KOPT-K1 (cell line): Measurements from ENCODE around the gene USP17L30.
"Not testable (repeated sequence)": the region's sequence is repeated elsewhere in the genome, so short reads cannot be mapped to it uniquely, and the experiment has no call there.

Experiments
- H3K27ac ChIP-seq: fragments of 200-600 bp; sonication (generic); 2 replicates; pipeline ENCODE4 v1.5.1; 2016; ENCODE audit warnings: antibody characterized with exemption, mild to moderate bottlenecking, low read depth, low read length; ENCODE audit not compliant: poor library complexity, severe bottlenecking
- H3K36me3 ChIP-seq: fragments of 200-600 bp; sonication (generic); 2 replicates; pipeline ENCODE4 v1.5.1; 2017; ENCODE audit warnings: antibody characterized with exemption, mild to moderate bottlenecking, low read length, moderate library complexity; ENCODE audit not compliant: insufficient read depth
- H3K9me3 ChIP-seq: fragments of 200-600 bp; sonication (generic); 2 replicates; pipeline ENCODE4 v1.5.1; 2017; ENCODE audit warnings: antibody characterized with exemption, low read length, mild to moderate bottlenecking; ENCODE audit not compliant: insufficient read depth, poor library complexity, severe bottlenecking

The USP17L30 gene, protein sequence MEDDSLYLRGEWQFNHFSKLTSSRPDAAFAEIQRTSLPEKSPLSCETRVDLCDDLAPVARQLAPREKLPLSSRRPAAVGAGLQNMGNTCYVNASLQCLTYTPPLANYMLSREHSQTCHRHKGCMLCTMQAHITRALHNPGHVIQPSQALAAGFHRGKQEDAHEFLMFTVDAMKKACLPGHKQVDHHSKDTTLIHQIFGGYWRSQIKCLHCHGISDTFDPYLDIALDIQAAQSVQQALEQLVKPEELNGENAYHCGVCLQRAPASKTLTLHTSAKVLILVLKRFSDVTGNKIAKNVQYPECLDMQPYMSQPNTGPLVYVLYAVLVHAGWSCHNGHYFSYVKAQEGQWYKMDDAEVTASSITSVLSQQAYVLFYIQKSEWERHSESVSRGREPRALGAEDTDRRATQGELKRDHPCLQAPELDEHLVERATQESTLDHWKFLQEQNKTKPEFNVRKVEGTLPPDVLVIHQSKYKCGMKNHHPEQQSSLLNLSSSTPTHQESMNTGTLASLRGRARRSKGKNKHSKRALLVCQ

GRCh38 chr4:9362829-9363228 lies at the start of gene USP17L30:
Gene USP17L30, plus strand, starts transcription at chr4:9363129. Its CDS starts 0 bp downstream, at chr4:9363129.
- not testable (repeated sequence) for H3K9me3 ChIP-seq, H3K36me3 ChIP-seq, H3K27ac ChIP-seq

DNA sequence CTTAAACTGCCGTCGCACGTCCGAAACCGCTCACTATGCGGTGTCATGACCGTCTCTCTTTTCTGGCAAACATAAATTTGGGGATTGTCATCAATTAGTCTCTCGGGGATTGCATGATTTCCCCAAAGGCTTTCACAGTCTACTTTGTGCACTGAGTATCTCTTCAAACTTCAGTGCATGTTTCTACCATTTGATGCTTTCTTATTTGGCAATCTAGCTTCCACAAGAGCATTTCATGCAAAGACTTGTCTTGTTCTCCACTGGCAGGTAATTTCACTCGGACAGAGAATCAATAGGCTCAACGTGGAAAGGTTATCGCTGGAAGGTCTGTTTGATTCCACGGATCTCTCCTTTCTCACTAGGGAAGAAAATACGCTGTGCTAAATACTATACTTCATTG lies 38.7 kb upstream of the USP17L30 start:
- not testable (repeated sequence) for H3K36me3 ChIP-seq

DNA sequence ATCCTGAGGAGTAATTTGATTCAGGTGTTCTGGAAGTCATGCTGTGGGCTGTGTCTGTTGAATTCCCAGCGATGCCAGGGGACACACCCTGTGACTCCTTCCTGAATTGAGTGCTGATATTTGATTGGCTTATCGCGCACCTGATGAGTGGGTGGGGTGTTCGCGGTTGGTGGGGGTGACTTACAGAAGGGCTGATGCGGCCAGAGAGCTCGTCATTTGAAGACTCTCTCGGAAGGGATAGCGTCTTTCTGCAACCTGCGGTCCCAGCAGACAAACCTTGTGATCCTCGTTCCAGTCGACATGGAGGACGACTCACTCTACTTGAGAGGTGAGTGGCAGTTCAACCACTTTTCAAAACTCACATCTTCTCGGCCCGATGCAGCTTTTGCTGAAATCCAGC lies 38.1 kb upstream of the USP17L30 start, which contains the start of gene USP17L24:
Gene USP17L24, plus strand, starts transcription at position 301 of the 400 bp plus-strand sequence. Its CDS starts 0 bp downstream, at position 301.
- H3K9me3 ChIP-seq, H3K27ac ChIP-seq, H3K36me3 ChIP-seq: not testable (repeated sequence)

More for the DNA sequence above, 38.7 kb upstream of the USP17L30 start:
- H3K27ac ChIP-seq, H3K9me3 ChIP-seq: not testable (repeated sequence)

DNA sequence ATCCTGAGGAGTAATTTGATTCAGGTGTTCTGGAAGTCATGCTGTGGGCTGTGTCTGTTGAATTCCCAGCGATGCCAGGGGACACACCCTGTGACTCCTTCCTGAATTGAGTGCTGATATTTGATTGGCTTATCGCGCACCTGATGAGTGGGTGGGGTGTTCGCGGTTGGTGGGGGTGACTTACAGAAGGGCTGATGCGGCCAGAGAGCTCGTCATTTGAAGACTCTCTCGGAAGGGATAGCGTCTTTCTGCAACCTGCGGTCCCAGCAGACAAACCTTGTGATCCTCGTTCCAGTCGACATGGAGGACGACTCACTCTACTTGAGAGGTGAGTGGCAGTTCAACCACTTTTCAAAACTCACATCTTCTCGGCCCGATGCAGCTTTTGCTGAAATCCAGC lies 33.3 kb upstream of the USP17L30 start, which contains the start of gene USP17L25:
Gene USP17L25, plus strand, starts transcription at position 301 of the 400 bp plus-strand sequence. Its CDS starts 0 bp downstream, at position 301.
- not testable (repeated sequence) for H3K9me3 ChIP-seq, H3K27ac ChIP-seq, H3K36me3 ChIP-seq

DNA sequence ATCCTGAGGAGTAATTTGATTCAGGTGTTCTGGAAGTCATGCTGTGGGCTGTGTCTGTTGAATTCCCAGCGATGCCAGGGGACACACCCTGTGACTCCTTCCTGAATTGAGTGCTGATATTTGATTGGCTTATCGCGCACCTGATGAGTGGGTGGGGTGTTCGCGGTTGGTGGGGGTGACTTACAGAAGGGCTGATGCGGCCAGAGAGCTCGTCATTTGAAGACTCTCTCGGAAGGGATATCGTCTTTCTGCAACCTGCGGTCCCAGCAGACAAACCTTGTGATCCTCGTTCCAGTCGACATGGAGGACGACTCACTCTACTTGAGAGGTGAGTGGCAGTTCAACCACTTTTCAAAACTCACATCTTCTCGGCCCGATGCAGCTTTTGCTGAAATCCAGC lies 28.6 kb upstream of the USP17L30 start, which contains the start of gene USP17L26:
Gene USP17L26, plus strand, starts transcription at position 301 of the 400 bp plus-strand sequence. Its CDS starts 0 bp downstream, at position 301.
- not testable (repeated sequence) for H3K36me3 ChIP-seq, H3K9me3 ChIP-seq, H3K27ac ChIP-seq

GRCh38 chr4:9339103-9339502 lies 23.8 kb upstream of the USP17L30 start, which contains the start of gene USP17L5:
Gene USP17L5, plus strand, starts transcription at chr4:9339403. Its CDS starts 0 bp downstream, at chr4:9339403.
- H3K27ac ChIP-seq, H3K9me3 ChIP-seq, H3K36me3 ChIP-seq: not testable (repeated sequence)

DNA sequence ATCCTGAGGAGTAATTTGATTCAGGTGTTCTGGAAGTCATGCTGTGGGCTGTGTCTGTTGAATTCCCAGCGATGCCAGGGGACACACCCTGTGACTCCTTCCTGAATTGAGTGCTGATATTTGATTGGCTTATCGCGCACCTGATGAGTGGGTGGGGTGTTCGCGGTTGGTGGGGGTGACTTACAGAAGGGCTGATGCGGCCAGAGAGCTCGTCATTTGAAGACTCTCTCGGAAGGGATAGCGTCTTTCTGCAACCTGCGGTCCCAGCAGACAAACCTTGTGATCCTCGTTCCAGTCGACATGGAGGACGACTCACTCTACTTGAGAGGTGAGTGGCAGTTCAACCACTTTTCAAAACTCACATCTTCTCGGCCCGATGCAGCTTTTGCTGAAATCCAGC lies 19.1 kb upstream of the USP17L30 start, which contains the start of gene USP17L27:
Gene USP17L27, plus strand, starts transcription at position 301 of the 400 bp plus-strand sequence. Its CDS starts 0 bp downstream, at position 301.
- not testable (repeated sequence) for H3K36me3 ChIP-seq, H3K27ac ChIP-seq, H3K9me3 ChIP-seq

GRCh38 chr4:9348593-9348992 lies 14.3 kb upstream of the USP17L30 start, which contains the start of gene USP17L28:
Gene USP17L28, plus strand, starts transcription at chr4:9348893. Its CDS starts 0 bp downstream, at chr4:9348893.
- H3K9me3 ChIP-seq, H3K36me3 ChIP-seq, H3K27ac ChIP-seq: not testable (repeated sequence)

GRCh38 chr4:9350866-9351265 lies 12.1 kb upstream of the USP17L30 start:
- H3K9me3 ChIP-seq, H3K27ac ChIP-seq, H3K36me3 ChIP-seq: not testable (repeated sequence)

- not testable (repeated sequence) for H3K27ac ChIP-seq, H3K36me3 ChIP-seq, H3K9me3 ChIP-seq
Observed at GRCh38 chr4:9353338-9353737, 9.6 kb upstream of the USP17L30 start, which contains the start of gene USP17L29. Gene USP17L29, plus strand, starts transcription at chr4:9353638. Its CDS starts 0 bp downstream, at chr4:9353638.

DNA sequence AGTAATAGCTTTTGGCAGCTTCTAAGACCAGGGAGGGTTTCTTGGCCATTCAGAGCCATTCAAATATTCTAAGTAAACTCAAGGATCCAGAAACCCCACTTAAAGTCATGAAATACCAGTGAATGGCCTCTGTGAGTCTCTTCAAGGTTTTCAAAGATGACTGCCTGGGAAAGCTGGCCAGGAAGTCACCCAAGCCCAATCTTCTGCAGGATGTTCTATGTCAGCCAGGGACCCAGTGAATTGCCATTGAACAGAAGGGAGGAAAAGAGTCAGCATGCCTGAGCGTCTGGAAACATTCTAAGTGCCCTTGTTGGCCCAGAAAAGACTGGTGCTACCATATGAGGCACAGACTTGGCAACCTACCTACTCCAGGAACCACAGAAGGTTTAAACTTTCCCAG lies 17.0 kb downstream of the USP17L30 start:
- H3K27ac ChIP-seq, H3K36me3 ChIP-seq, H3K9me3 ChIP-seq: not testable (repeated sequence)

DNA sequence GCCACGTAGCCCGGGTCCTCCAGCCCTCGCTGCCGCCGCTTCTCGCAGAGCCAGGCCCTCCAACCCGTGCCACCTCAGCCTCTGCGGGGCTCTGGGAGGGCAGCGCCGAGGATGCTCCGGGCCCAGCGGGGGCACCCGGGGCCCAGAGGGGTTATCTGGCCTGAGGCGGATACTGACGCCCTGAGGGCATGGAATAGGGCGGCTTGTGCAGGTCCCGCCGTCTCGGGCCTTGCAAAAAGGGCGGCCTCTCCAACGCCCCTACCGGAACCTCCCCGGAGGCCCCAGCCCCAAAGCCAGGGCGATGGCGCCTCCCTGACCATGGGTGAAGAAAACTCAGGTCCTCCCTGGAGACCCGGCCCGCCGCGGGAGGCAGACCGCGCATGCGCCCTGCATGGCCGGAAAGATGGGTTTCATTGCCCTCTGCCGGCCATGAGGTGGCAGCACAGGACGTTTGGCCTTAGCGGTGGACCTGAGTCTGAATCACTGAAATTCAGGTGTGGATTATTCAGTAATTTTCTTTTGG lies 18.1 kb downstream of the USP17L30 start:
- H3K9me3 ChIP-seq, H3K27ac ChIP-seq, H3K36me3 ChIP-seq: not testable (repeated sequence)

DNA sequence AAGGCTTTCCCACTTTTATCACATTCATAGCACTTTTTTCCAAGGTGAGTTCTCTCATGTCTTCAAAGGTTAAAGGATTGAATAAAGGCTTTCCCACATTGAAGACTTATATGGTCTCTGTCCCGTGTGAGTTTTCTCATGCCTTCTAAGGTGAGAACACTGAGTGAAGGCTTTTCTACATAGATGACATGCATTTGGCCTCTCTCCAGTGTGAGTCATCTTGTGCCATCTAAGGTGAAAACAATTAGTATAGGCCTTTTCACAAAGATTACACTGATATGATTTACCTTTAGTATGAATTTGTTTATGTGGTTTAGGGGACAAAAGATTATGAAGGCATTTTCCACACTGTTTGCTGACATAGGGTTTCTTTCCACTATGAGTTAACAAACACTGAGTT lies 21.2 kb downstream of the USP17L30 start:
- Histone ChIP-seq H3K27ac (no peak overlapping the region), H3K36me3 (no peaks in the 10 kb centered on the region), H3K9me3 (no peaks in the 10 kb centered on the region)

DNA sequence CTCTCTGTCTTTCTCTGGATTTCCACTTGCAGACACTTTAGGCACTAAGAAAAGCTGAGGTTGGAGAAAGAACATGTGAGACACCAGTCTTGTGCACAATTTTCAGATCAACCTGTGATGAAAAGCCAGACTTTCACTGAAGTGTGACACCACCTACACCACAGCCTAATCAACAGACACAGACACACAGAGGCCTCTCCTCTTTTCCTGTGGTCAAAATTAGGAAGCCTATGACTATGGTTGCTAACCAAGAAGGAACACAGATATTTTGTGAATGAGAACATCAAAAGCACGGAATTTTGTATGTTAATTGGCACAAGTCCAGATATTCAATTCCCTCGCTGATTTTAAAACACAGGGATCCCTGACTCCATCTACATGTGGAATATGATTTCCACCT lies 26.1 kb downstream of the USP17L30 start:
- H3K9me3 ChIP-seq, H3K27ac ChIP-seq, H3K36me3 ChIP-seq: not testable (repeated sequence)

DNA sequence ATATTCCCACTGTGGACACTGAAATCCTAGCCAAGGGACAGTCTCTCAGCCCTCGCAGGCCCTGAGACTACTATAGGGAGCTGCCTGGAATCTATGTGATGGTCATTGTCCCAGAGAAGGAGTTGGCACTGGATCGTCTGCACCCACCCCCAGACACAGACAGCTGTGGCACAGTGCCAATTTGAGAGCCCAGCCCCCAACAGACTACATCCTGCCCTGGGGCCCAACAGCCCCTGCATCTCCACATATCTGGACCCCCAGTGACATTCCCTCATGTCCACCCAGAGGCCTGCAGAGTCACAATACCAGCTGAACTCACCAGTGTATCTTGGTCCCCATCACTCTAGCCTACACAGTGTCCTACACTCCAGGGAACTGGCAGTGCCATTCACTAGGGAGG lies 42.8 kb downstream of the USP17L30 start:
- H3K9me3 ChIP-seq, H3K36me3 ChIP-seq, H3K27ac ChIP-seq: not testable (repeated sequence)
